H1 (cell line): ENCODE results near the gene ADIPOR2. TPM values are rescaled to one million over a fixed set of nuclear protein-coding genes. Genes with fewer than 3 reads are reported as not detected.

ENCODE experiments used
- CTCF ChIA-PET: fragments of 300-600 bp; sonication (Branson Sonifier 250); formaldehyde crosslinking; loops from one replicate; lab custom pipeline; 2021; ENCODE audit not compliant: partially characterized antibody; lab: Charles Lee
- POLR2A ChIA-PET: fragments of 300-600 bp; sonication (Branson Sonifier 250); formaldehyde crosslinking; loops from one replicate; lab custom pipeline; 2021; ENCODE audit warnings: inconsistent platforms; ENCODE audit not compliant: partially characterized antibody; lab: Charles Lee
- DNase-seq, 2 experiments: peaks; one replicate each; pipeline versions ENCODE4 v3.0.0 to v3.0.0-alpha.2; 2010 to 2022; ENCODE audit warnings: low spot score in 2 of 2, low read depth in 1 of 2, mixed read lengths in 1 of 2
- FAIRE-seq: peaks from 2 replicates; lab custom pipeline; 2011; peaks lifted over from hg19 to GRCh38; lab: Jason Lieb, UNC
- H2AFZ ChIP-seq: 2 replicates; pipeline ENCODE4 v1.8.1; 2012; ENCODE audit warnings: low read length, inconsistent platforms
- H2AK5ac ChIP-seq: 2 replicates; pipeline ENCODE4 v1.6.1; 2013; ENCODE audit warnings: low read depth, low read length
- H2BK120ac ChIP-seq: replicated peaks from 2 replicates; pipeline ENCODE3; 2013; ENCODE audit warnings: low read depth, low read length, inconsistent platforms
- H2BK12ac ChIP-seq: 2 replicates; pipeline ENCODE4 v1.6.1; 2013; ENCODE audit warnings: low read depth, low read length
- H2BK15ac ChIP-seq: 2 replicates; pipeline ENCODE4 v1.6.1; 2013; ENCODE audit warnings: low read length
- H2BK20ac ChIP-seq: 2 replicates; pipeline ENCODE4 v1.6.1; 2013; ENCODE audit warnings: low read length
- H2BK5ac ChIP-seq: 2 replicates; pipeline ENCODE4 v1.6.1; 2013; ENCODE audit warnings: low read depth, low read length
- H3K14ac ChIP-seq: 2 replicates; pipeline ENCODE4 v1.6.1; 2013; ENCODE audit warnings: inconsistent platforms; ENCODE audit not compliant: insufficient read length
- H3K18ac ChIP-seq: 2 replicates; pipeline ENCODE4 v1.6.1; 2013; ENCODE audit warnings: low read length; ENCODE audit errors: extremely low read depth
- H3K23ac ChIP-seq: 2 replicates; pipeline ENCODE4 v1.6.1; 2013; ENCODE audit warnings: inconsistent platforms; ENCODE audit not compliant: insufficient read length
- H3K23me2 ChIP-seq: 2 replicates; pipeline ENCODE4 v1.6.1; 2013; ENCODE audit warnings: low read depth, low read length
- H3K27ac ChIP-seq: 2 replicates; pipeline ENCODE4 v1.6.1; 2011; ENCODE audit warnings: low read depth, low read length, inconsistent platforms
- H3K27me3 ChIP-seq, 4 experiments: replicated peaks in 1 of 4; 1 replicate in 1 of 4; 2 replicates in 3 of 4; pipeline versions ENCODE4 v1.6.1 to v1.8.1; 2011 to 2013; ENCODE audit warnings: low read length in 3 of 4, mild to moderate bottlenecking in 3 of 4, inconsistent platforms in 2 of 4, mixed read lengths in 2 of 4, moderate library complexity in 1 of 4; ENCODE audit not compliant: control insufficient read depth in 3 of 4, insufficient read depth in 3 of 4; ENCODE audit errors: extremely low read depth in 1 of 4
- H3K36me3 ChIP-seq, 4 experiments: 2 replicates each; pipeline versions ENCODE4 v1.6.1 to v1.8.1; 2011 to 2013; ENCODE audit warnings: mild to moderate bottlenecking in 4 of 4, low read length in 3 of 4, moderate library complexity in 2 of 4, control low read depth in 1 of 4, inconsistent platforms in 1 of 4; ENCODE audit not compliant: insufficient read depth in 4 of 4, control insufficient read depth in 2 of 4
- H3K4ac ChIP-seq: replicated peaks from 2 replicates; pipeline ENCODE3; 2013; ENCODE audit warnings: low read length, low read depth, mixed read lengths, inconsistent platforms; ENCODE audit not compliant: insufficient read length
- H3K4me1 ChIP-seq, 4 experiments: replicated peaks in 1 of 4; 1 replicate in 1 of 4; 2 replicates in 3 of 4; pipeline versions ENCODE4 v1.6.1 to v1.8.1; 2011 to 2013; ENCODE audit warnings: low read length in 3 of 4, inconsistent platforms in 2 of 4, mixed read lengths in 1 of 4; ENCODE audit not compliant: insufficient read depth in 4 of 4, control insufficient read depth in 3 of 4
- H3K4me2 ChIP-seq, 2 experiments: 2 replicates each; pipeline versions ENCODE4 v1.6.1 to v1.8.1; 2011 to 2013; ENCODE audit warnings: low read depth in 2 of 2, low read length in 2 of 2, control low read depth in 1 of 2, inconsistent platforms in 1 of 2, mild to moderate bottlenecking in 1 of 2; ENCODE audit not compliant: insufficient read depth in 1 of 2
- H3K4me3 ChIP-seq, 4 experiments: fragments of 200-600, 300-600 bp in 1 of 4; sonication (generic), shearing (Covaris generic), sonication (Bioruptor Twin) in 1 of 4; 2 replicates each; pipeline versions ENCODE4 v1.5.1 to v1.8.1; 2011 to 2016; ENCODE audit warnings: low read length in 4 of 4, low read depth in 3 of 4, control low read depth in 2 of 4, inconsistent platforms in 2 of 4, mild to moderate bottlenecking in 2 of 4, mixed read lengths in 1 of 4, moderate library complexity in 1 of 4; ENCODE audit not compliant: insufficient read depth in 2 of 4; ENCODE audit errors: extremely low read depth in 1 of 4
- H3K56ac ChIP-seq: replicated peaks from 2 replicates; pipeline ENCODE3; 2013; ENCODE audit warnings: low read depth, mild to moderate bottlenecking, mixed read lengths, low read length, inconsistent platforms; ENCODE audit not compliant: insufficient read length
- H3K79me1 ChIP-seq: 2 replicates; pipeline ENCODE4 v1.6.1; 2013; ENCODE audit warnings: low read depth, low read length, control low read depth
- H3K79me2 ChIP-seq, 2 experiments: 2 replicates each; pipeline versions ENCODE4 v1.6.1 to v1.8.1; 2012 to 2013; ENCODE audit warnings: low read length in 2 of 2, mild to moderate bottlenecking in 2 of 2, inconsistent platforms in 1 of 2; ENCODE audit not compliant: insufficient read depth in 2 of 2, control insufficient read depth in 1 of 2
- H3K9ac ChIP-seq, 4 experiments: replicated peaks in 1 of 4; 1 replicate in 1 of 4; 2 replicates in 3 of 4; pipeline versions ENCODE4 v1.6.1 to v1.8.1; 2011 to 2013; ENCODE audit warnings: low read depth in 3 of 4, low read length in 3 of 4, control low read depth in 2 of 4, mild to moderate bottlenecking in 2 of 4, moderate library complexity in 2 of 4, inconsistent platforms in 1 of 4; ENCODE audit errors: extremely low read depth in 1 of 4
- H3K9me3 ChIP-seq, 2 experiments: 2 replicates each; pipeline versions ENCODE4 v1.6.1 to v1.8.1; 2012 to 2013; ENCODE audit warnings: mild to moderate bottlenecking in 2 of 2, moderate library complexity in 2 of 2, control low read depth in 1 of 2, inconsistent platforms in 1 of 2, low read depth in 1 of 2, low read length in 1 of 2, mixed read lengths in 1 of 2; ENCODE audit not compliant: insufficient read depth in 2 of 2
- H4K20me1 ChIP-seq, 2 experiments: replicated peaks in 1 of 2; 2 replicates each; pipeline versions ENCODE3 to v1.8.1; 2011 to 2013; ENCODE audit warnings: inconsistent platforms in 2 of 2, low read length in 2 of 2, mild to moderate bottlenecking in 1 of 2; ENCODE audit not compliant: insufficient read depth in 2 of 2, control insufficient read depth in 1 of 2
- H4K5ac ChIP-seq: 2 replicates; pipeline ENCODE4 v1.6.1; 2013; ENCODE audit warnings: low read length, low read depth, mixed read lengths, inconsistent platforms; ENCODE audit not compliant: insufficient read length
- H4K8ac ChIP-seq: 2 replicates; pipeline ENCODE4 v1.8.0; 2013; ENCODE audit warnings: mild to moderate bottlenecking, moderate library complexity, low read length, inconsistent platforms; ENCODE audit not compliant: insufficient read depth; ENCODE audit errors: extremely low read depth
- H4K91ac ChIP-seq: replicated peaks from 2 replicates; pipeline ENCODE3; 2013; ENCODE audit warnings: low read length, mixed read lengths, inconsistent platforms; ENCODE audit not compliant: insufficient read length
- ASH2L ChIP-seq: fragments of 200-600, 300-600 bp; sonication (generic); IDR thresholded peaks from one replicate; pipeline ENCODE4 v1.7.1; 2017; ENCODE audit warnings: low read length
- BACH1 ChIP-seq: IDR thresholded peaks from 2 replicates; pipeline ENCODE4 v1.6.1; 2012; ENCODE audit warnings: low read length, improper control_type of control experiment
- EZH2 ChIP-seq: fragments of 200-600 bp; sonication (generic); IDR thresholded peaks from 2 replicates; pipeline ENCODE4 v1.7.1; 2012; ENCODE audit warnings: low read depth, mild to moderate bottlenecking, moderate library complexity, low read length, inconsistent platforms; ENCODE audit not compliant: severe bottlenecking
- KDM1A ChIP-seq: fragments of 200-600, 300-600 bp; sonication (generic); IDR thresholded peaks from 2 replicates; pipeline ENCODE4 v1.7.1; 2016; ENCODE audit warnings: mild to moderate bottlenecking, low read length, borderline replicate concordance
- NANOG ChIP-seq: IDR thresholded peaks from 2 replicates; pipeline ENCODE4 v1.6.1; 2011; ENCODE audit warnings: low read length, low read depth, mild to moderate bottlenecking, inconsistent platforms; ENCODE audit not compliant: insufficient read depth, poor library complexity, severe bottlenecking
- RAD21 ChIP-seq, 2 experiments: IDR thresholded peaks in 1 of 2; conservative IDR thresholded peaks in 1 of 2; 2 replicates each; pipeline ENCODE4 v1.6.1; 2011; ENCODE audit warnings: low read depth in 2 of 2, low read length in 2 of 2, improper control_type of control experiment in 1 of 2, inconsistent platforms in 1 of 2, mild to moderate bottlenecking in 1 of 2, moderate library complexity in 1 of 2
- RFX5 ChIP-seq: IDR thresholded peaks from 2 replicates; pipeline ENCODE4 v1.6.1; 2011; ENCODE audit warnings: low read depth, low read length, improper control_type of control experiment, borderline replicate concordance
- TBP ChIP-seq: IDR thresholded peaks from 2 replicates; pipeline ENCODE4 v1.6.1; 2011; ENCODE audit warnings: low read depth, low read length, improper control_type of control experiment
- YY1 ChIP-seq: IDR thresholded peaks from 2 replicates; pipeline ENCODE4 v1.6.1; 2011; ENCODE audit warnings: low read depth, mild to moderate bottlenecking, low read length
- WGBS, 2 experiments: shearing (Covaris generic) in 1 of 2; methylation state at CpG; one replicate each; pipeline versions ENCODE4 v1.1.6 to v1.1.7; 2013 to 2015; ENCODE audit warnings: low lambda C conversion rate in 2 of 2, mixed read lengths in 2 of 2, inconsistent platforms in 1 of 2, low coverage in 1 of 2, missing lambda C conversion rate in 1 of 2; ENCODE audit not compliant: insufficient replicate concordance in 2 of 2, insufficient coverage in 1 of 2, insufficient read length in 1 of 2; ENCODE audit errors: extremely low coverage in 1 of 2, missing lambda C conversion rate in 1 of 2; 5-methylcytosine and 5-hydroxymethylcytosine counted together
- polyA plus RNA-seq, 7 experiments: library from polyadenylated mRNA; depleted of rRNA in 3 of 7; stranded (reverse) in 5 of 7; unstranded in 2 of 7; fragments of >200 nt in 5 of 7; fragments of 200-250 nt in 2 of 7; gene quantifications; 1 replicate in 5 of 7; 2 replicates in 1 of 7; 4 replicates in 1 of 7; pipeline versions ENCODE4 v1.2.1 to v1.2.3, GENCODE V29; 2011 to 2013; ENCODE audit warnings: missing spikeins in 2 of 7, mixed read lengths in 2 of 7
- total RNA-seq: library from RNA; stranded (reverse); fragmentation: NEBNext Ultra II Directional; extraction: Animal tissue kit (Norgen Biotek cat#: 25700); gene quantifications from 2 replicates; pipeline ENCODE4 v1.2.1, GENCODE V29; 2021
- TF ChIP-seq, protein P1 (sequence below): IDR thresholded peaks from 2 replicates; pipeline ENCODE4 v1.6.1; 2012; ENCODE audit warnings: inconsistent platforms

ADIPOR2 gene
- total and polyA plus RNA-seq, 2 of the 8 experiments (the other 6 are each of a cell fraction or from before 2014, with no cell fraction given) = 17.5 to 50.8 TPM

DNA sequence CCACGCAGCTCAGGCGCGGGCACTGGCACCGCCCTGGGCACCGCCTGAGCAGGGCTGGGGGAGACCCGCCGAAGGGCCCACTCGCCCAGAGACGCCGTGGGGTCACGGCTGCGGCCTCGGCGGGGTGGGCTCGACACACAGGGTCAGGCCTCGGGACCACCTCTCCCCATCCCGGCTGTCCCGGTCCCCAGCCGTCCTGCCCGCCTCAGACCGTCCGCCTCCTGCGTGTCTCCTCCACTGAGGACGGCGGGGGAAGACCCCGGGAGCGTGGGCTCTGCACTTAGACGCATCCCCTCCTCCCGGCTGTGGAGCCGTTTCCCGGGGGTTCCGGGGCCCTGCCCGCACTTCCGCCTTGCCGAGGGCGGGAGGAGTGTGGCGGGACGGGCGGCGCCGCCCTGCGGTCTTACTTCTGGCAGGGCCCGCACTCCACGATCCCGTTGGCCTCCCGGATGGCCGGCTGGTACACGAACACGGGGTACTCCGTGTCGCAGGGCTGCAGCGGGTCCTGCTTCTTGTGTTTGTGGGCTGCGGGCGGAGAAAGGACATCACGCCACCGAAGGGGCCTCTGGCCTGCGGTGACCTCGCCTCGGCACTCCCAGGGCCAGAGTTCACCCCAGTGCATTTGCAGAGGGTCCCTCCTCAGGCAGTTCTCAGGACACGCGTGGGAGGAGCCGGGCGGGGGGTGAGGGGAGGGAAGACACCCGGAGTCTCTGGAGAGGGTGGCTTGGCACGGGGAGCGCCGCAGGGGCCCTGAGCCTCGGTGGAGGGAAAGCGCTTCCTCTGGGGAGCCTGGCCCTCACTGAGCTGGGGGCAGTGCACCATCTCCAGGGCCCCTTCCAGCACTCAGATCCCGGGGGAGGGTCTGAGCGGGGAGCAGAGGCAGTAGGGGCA is 106.4 kb downstream of the ADIPOR2 start:
- no peak overlapping the region for H2AK5ac ChIP-seq
- H4K91ac ChIP-seq = no peak overlapping the region
- H4K8ac ChIP-seq = peak overlapping the region; percentile 64
- H3K36me3 ChIP-seq = no peaks in the 10 kb centered on the region
- no peak overlapping the region for H3K56ac ChIP-seq
- H4K5ac ChIP-seq = no peak overlapping the region
- H3K23me2 ChIP-seq = peaks cover 11% of the 10 kb centered on the region
- no peak overlapping the region for H3K23ac ChIP-seq
- no peaks in the 10 kb centered on the region for H3K79me2 ChIP-seq
- H2BK20ac ChIP-seq = no peak overlapping the region
- H3K9ac ChIP-seq = no peak overlapping the region; a peak in 1 of 7 replicates
- no peak overlapping the region for H3K4ac ChIP-seq
- ChIA-PET CTCF (interaction anchor here (0.7 to 14.3 kb wide), 8 partner anchors 11 to 1040 kb away, joined by 3 to 188 read pairs (median 4); no protein-coding TSS in a partner anchor), POLR2A (interaction anchor here (0.8 to 0.9 kb wide), 2 partner anchors 22 to 99 kb away, joined by 3 read pairs; no protein-coding TSS in a partner anchor)
- no peak overlapping the region for H2BK5ac ChIP-seq
- H3K27ac ChIP-seq = no peak overlapping the region
- peaks cover 0 to 12% (median 3%) of the 10 kb centered on the region in 4 experiments; a peak in 5 of 7 replicates for H3K4me1 ChIP-seq
- FAIRE-seq (no peak), DNase-seq (peak in 1 of 2 experiments; percentile 66)
- H2AFZ ChIP-seq = peak overlapping the region; percentile 78; the same call in 1 of the 2 replicates
- peak overlapping the region; percentile 18 to 83 for H3K4me2 ChIP-seq
- no peaks in the 10 kb centered on the region for H4K20me1 ChIP-seq
- no peaks in the 10 kb centered on the region for H3K79me1 ChIP-seq
- H3K9me3 ChIP-seq = no peaks in the 10 kb centered on the region
- H3K14ac ChIP-seq = no peak overlapping the region
- no peak overlapping the region; the same call in 1 of the 2 replicates for H2BK15ac ChIP-seq
- H2BK120ac ChIP-seq = no peak overlapping the region
- peak overlapping the region; percentile 87; the same call in 1 of the 2 replicates for H2BK12ac ChIP-seq
- 17% methylated on average over 37 of the region's 71 CpGs; no CpG with 5 or more reads in 1 of the 2 experiments for WGBS, 2 experiments
- peaks cover 1 to 11% (median 7%) of the 10 kb centered on the region in 4 experiments; a peak in 6 of 7 replicates for H3K27me3 ChIP-seq
- peak overlapping the region; percentile 31 to 70 (median 44) for H3K4me3 ChIP-seq
- peak overlapping the region; percentile 71 for H3K18ac ChIP-seq
- TF ChIP-seq RAD21 (IDR thresholded peaks at IDR 0.05 in 1 of 2, conservative IDR thresholded peaks at IDR 0.05 in 1 of 2; ENCODE audit: low read depth in 2 of 2, low read length in 2 of 2) = no peak; a peak in 1 of 4 replicates
- TF ChIP-seq NANOG = no peak
- TF ChIP-seq TBP = no peak
- TF ChIP-seq RFX5 = no peak
- TF ChIP-seq EZH2 = no peak
- TF ChIP-seq, protein P1, sequence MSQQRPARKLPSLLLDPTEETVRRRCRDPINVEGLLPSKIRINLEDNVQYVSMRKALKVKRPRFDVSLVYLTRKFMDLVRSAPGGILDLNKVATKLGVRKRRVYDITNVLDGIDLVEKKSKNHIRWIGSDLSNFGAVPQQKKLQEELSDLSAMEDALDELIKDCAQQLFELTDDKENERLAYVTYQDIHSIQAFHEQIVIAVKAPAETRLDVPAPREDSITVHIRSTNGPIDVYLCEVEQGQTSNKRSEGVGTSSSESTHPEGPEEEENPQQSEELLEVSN = peak; percentile 69
- peak; percentile 35 for TF ChIP-seq ASH2L
- 0 out of 2 replicates have a peak, but pooled peaks have one; percentile 5 for TF ChIP-seq BACH1
- no peak for TF ChIP-seq KDM1A
- TF ChIP-seq YY1 = no peak
